H1 (cell line): ENCODE data around the gene SH2D7. TPM values are rescaled to one million over a fixed set of nuclear protein-coding genes. Genes with fewer than 3 reads are reported as not detected.

Source experiments
- CTCF ChIA-PET: fragments of 300-600 bp; sonication (Branson Sonifier 250); formaldehyde crosslinking; loops from one replicate; lab custom pipeline; 2021; ENCODE audit not compliant: partially characterized antibody; lab: Charles Lee
- POLR2A ChIA-PET: fragments of 300-600 bp; sonication (Branson Sonifier 250); formaldehyde crosslinking; loops from one replicate; lab custom pipeline; 2021; ENCODE audit warnings: inconsistent platforms; ENCODE audit not compliant: partially characterized antibody; lab: Charles Lee
- DNase-seq, 2 experiments: peaks; one replicate each; pipeline versions ENCODE4 v3.0.0 to v3.0.0-alpha.2; 2010 to 2022; ENCODE audit warnings: low spot score in 2 of 2, low read depth in 1 of 2, mixed read lengths in 1 of 2
- FAIRE-seq: peaks from 2 replicates; lab custom pipeline; 2011; peaks lifted over from hg19 to GRCh38; lab: Jason Lieb, UNC
- H2AFZ ChIP-seq: 2 replicates; pipeline ENCODE4 v1.8.1; 2012; ENCODE audit warnings: low read length, inconsistent platforms
- H2AK5ac ChIP-seq: 2 replicates; pipeline ENCODE4 v1.6.1; 2013; ENCODE audit warnings: low read depth, low read length
- H2BK120ac ChIP-seq: replicated peaks from 2 replicates; pipeline ENCODE3; 2013; ENCODE audit warnings: low read depth, low read length, inconsistent platforms
- H2BK12ac ChIP-seq: 2 replicates; pipeline ENCODE4 v1.6.1; 2013; ENCODE audit warnings: low read depth, low read length
- H2BK15ac ChIP-seq: 2 replicates; pipeline ENCODE4 v1.6.1; 2013; ENCODE audit warnings: low read length
- H2BK20ac ChIP-seq: 2 replicates; pipeline ENCODE4 v1.6.1; 2013; ENCODE audit warnings: low read length
- H2BK5ac ChIP-seq: 2 replicates; pipeline ENCODE4 v1.6.1; 2013; ENCODE audit warnings: low read depth, low read length
- H3K14ac ChIP-seq: 2 replicates; pipeline ENCODE4 v1.6.1; 2013; ENCODE audit warnings: inconsistent platforms; ENCODE audit not compliant: insufficient read length
- H3K18ac ChIP-seq: 2 replicates; pipeline ENCODE4 v1.6.1; 2013; ENCODE audit warnings: low read length; ENCODE audit errors: extremely low read depth
- H3K23ac ChIP-seq: 2 replicates; pipeline ENCODE4 v1.6.1; 2013; ENCODE audit warnings: inconsistent platforms; ENCODE audit not compliant: insufficient read length
- H3K23me2 ChIP-seq: 2 replicates; pipeline ENCODE4 v1.6.1; 2013; ENCODE audit warnings: low read depth, low read length
- H3K27ac ChIP-seq: 2 replicates; pipeline ENCODE4 v1.6.1; 2011; ENCODE audit warnings: low read depth, low read length, inconsistent platforms
- H3K27me3 ChIP-seq, 4 experiments: replicated peaks in 1 of 4; 1 replicate in 1 of 4; 2 replicates in 3 of 4; pipeline versions ENCODE4 v1.6.1 to v1.8.1; 2011 to 2013; ENCODE audit warnings: low read length in 3 of 4, mild to moderate bottlenecking in 3 of 4, inconsistent platforms in 2 of 4, mixed read lengths in 2 of 4, moderate library complexity in 1 of 4; ENCODE audit not compliant: control insufficient read depth in 3 of 4, insufficient read depth in 3 of 4; ENCODE audit errors: extremely low read depth in 1 of 4
- H3K36me3 ChIP-seq, 4 experiments: 2 replicates each; pipeline versions ENCODE4 v1.6.1 to v1.8.1; 2011 to 2013; ENCODE audit warnings: mild to moderate bottlenecking in 4 of 4, low read length in 3 of 4, moderate library complexity in 2 of 4, control low read depth in 1 of 4, inconsistent platforms in 1 of 4; ENCODE audit not compliant: insufficient read depth in 4 of 4, control insufficient read depth in 2 of 4
- H3K4ac ChIP-seq: replicated peaks from 2 replicates; pipeline ENCODE3; 2013; ENCODE audit warnings: low read length, low read depth, mixed read lengths, inconsistent platforms; ENCODE audit not compliant: insufficient read length
- H3K4me1 ChIP-seq, 4 experiments: replicated peaks in 1 of 4; 1 replicate in 1 of 4; 2 replicates in 3 of 4; pipeline versions ENCODE4 v1.6.1 to v1.8.1; 2011 to 2013; ENCODE audit warnings: low read length in 3 of 4, inconsistent platforms in 2 of 4, mixed read lengths in 1 of 4; ENCODE audit not compliant: insufficient read depth in 4 of 4, control insufficient read depth in 3 of 4
- H3K4me2 ChIP-seq, 2 experiments: 2 replicates each; pipeline versions ENCODE4 v1.6.1 to v1.8.1; 2011 to 2013; ENCODE audit warnings: low read depth in 2 of 2, low read length in 2 of 2, control low read depth in 1 of 2, inconsistent platforms in 1 of 2, mild to moderate bottlenecking in 1 of 2; ENCODE audit not compliant: insufficient read depth in 1 of 2
- H3K4me3 ChIP-seq, 4 experiments: fragments of 200-600, 300-600 bp in 1 of 4; sonication (generic), shearing (Covaris generic), sonication (Bioruptor Twin) in 1 of 4; 2 replicates each; pipeline versions ENCODE4 v1.5.1 to v1.8.1; 2011 to 2016; ENCODE audit warnings: low read length in 4 of 4, low read depth in 3 of 4, control low read depth in 2 of 4, inconsistent platforms in 2 of 4, mild to moderate bottlenecking in 2 of 4, mixed read lengths in 1 of 4, moderate library complexity in 1 of 4; ENCODE audit not compliant: insufficient read depth in 2 of 4; ENCODE audit errors: extremely low read depth in 1 of 4
- H3K56ac ChIP-seq: replicated peaks from 2 replicates; pipeline ENCODE3; 2013; ENCODE audit warnings: low read depth, mild to moderate bottlenecking, mixed read lengths, low read length, inconsistent platforms; ENCODE audit not compliant: insufficient read length
- H3K79me1 ChIP-seq: 2 replicates; pipeline ENCODE4 v1.6.1; 2013; ENCODE audit warnings: low read depth, low read length, control low read depth
- H3K79me2 ChIP-seq, 2 experiments: 2 replicates each; pipeline versions ENCODE4 v1.6.1 to v1.8.1; 2012 to 2013; ENCODE audit warnings: low read length in 2 of 2, mild to moderate bottlenecking in 2 of 2, inconsistent platforms in 1 of 2; ENCODE audit not compliant: insufficient read depth in 2 of 2, control insufficient read depth in 1 of 2
- H3K9ac ChIP-seq, 4 experiments: replicated peaks in 1 of 4; 1 replicate in 1 of 4; 2 replicates in 3 of 4; pipeline versions ENCODE4 v1.6.1 to v1.8.1; 2011 to 2013; ENCODE audit warnings: low read depth in 3 of 4, low read length in 3 of 4, control low read depth in 2 of 4, mild to moderate bottlenecking in 2 of 4, moderate library complexity in 2 of 4, inconsistent platforms in 1 of 4; ENCODE audit errors: extremely low read depth in 1 of 4
- H3K9me3 ChIP-seq, 2 experiments: 2 replicates each; pipeline versions ENCODE4 v1.6.1 to v1.8.1; 2012 to 2013; ENCODE audit warnings: mild to moderate bottlenecking in 2 of 2, moderate library complexity in 2 of 2, control low read depth in 1 of 2, inconsistent platforms in 1 of 2, low read depth in 1 of 2, low read length in 1 of 2, mixed read lengths in 1 of 2; ENCODE audit not compliant: insufficient read depth in 2 of 2
- H4K20me1 ChIP-seq, 2 experiments: replicated peaks in 1 of 2; 2 replicates each; pipeline versions ENCODE3 to v1.8.1; 2011 to 2013; ENCODE audit warnings: inconsistent platforms in 2 of 2, low read length in 2 of 2, mild to moderate bottlenecking in 1 of 2; ENCODE audit not compliant: insufficient read depth in 2 of 2, control insufficient read depth in 1 of 2
- H4K5ac ChIP-seq: 2 replicates; pipeline ENCODE4 v1.6.1; 2013; ENCODE audit warnings: low read length, low read depth, mixed read lengths, inconsistent platforms; ENCODE audit not compliant: insufficient read length
- H4K8ac ChIP-seq: 2 replicates; pipeline ENCODE4 v1.8.0; 2013; ENCODE audit warnings: mild to moderate bottlenecking, moderate library complexity, low read length, inconsistent platforms; ENCODE audit not compliant: insufficient read depth; ENCODE audit errors: extremely low read depth
- H4K91ac ChIP-seq: replicated peaks from 2 replicates; pipeline ENCODE3; 2013; ENCODE audit warnings: low read length, mixed read lengths, inconsistent platforms; ENCODE audit not compliant: insufficient read length
- KDM4A ChIP-seq: IDR thresholded peaks from one replicate; pipeline ENCODE4 v1.7.1; 2012; ENCODE audit warnings: low read depth, mild to moderate bottlenecking, moderate library complexity, low read length, inconsistent platforms; ENCODE audit not compliant: severe bottlenecking
- WGBS, 2 experiments: shearing (Covaris generic) in 1 of 2; methylation state at CpG; one replicate each; pipeline versions ENCODE4 v1.1.6 to v1.1.7; 2013 to 2015; ENCODE audit warnings: low lambda C conversion rate in 2 of 2, mixed read lengths in 2 of 2, inconsistent platforms in 1 of 2, low coverage in 1 of 2, missing lambda C conversion rate in 1 of 2; ENCODE audit not compliant: insufficient replicate concordance in 2 of 2, insufficient coverage in 1 of 2, insufficient read length in 1 of 2; ENCODE audit errors: extremely low coverage in 1 of 2, missing lambda C conversion rate in 1 of 2; 5-methylcytosine and 5-hydroxymethylcytosine counted together
- polyA plus RNA-seq, 7 experiments: library from polyadenylated mRNA; depleted of rRNA in 3 of 7; stranded (reverse) in 5 of 7; unstranded in 2 of 7; fragments of >200 nt in 5 of 7; fragments of 200-250 nt in 2 of 7; gene quantifications; 1 replicate in 5 of 7; 2 replicates in 1 of 7; 4 replicates in 1 of 7; pipeline versions ENCODE4 v1.2.1 to v1.2.3, GENCODE V29; 2011 to 2013; ENCODE audit warnings: missing spikeins in 2 of 7, mixed read lengths in 2 of 7
- total RNA-seq: library from RNA; stranded (reverse); fragmentation: NEBNext Ultra II Directional; extraction: Animal tissue kit (Norgen Biotek cat#: 25700); gene quantifications from 2 replicates; pipeline ENCODE4 v1.2.1, GENCODE V29; 2021
- TF ChIP-seq, protein P1 (sequence below): IDR thresholded peaks from 2 replicates; pipeline ENCODE4 v1.6.1; 2011; ENCODE audit warnings: low read length, improper control_type of control experiment

SH2D7 gene
- total and polyA plus RNA-seq, 2 of the 8 experiments (the other 6 are each of a cell fraction or from before 2014, with no cell fraction given): not detected

GRCh38 chr15:78149805-78150751 is 57.7 kb downstream of the SH2D7 start:
- H3K36me3 ChIP-seq: no peaks in the 10 kb centered on the region
- H3K27ac ChIP-seq: no peak overlapping the region
- H2AK5ac ChIP-seq: no peak overlapping the region
- 17% methylated on average over 20 of the region's 20 CpGs; no CpG with 5 or more reads in 1 of the 2 experiments for WGBS, 2 experiments
- H3K4ac ChIP-seq: no peak overlapping the region
- no peak overlapping the region for H2BK12ac ChIP-seq
- H3K23me2 ChIP-seq: peaks cover 10% of the 10 kb centered on the region
- no peaks in the 10 kb centered on the region for H3K79me1 ChIP-seq
- no peak overlapping the region for H3K23ac ChIP-seq
- no peak overlapping the region for H2BK120ac ChIP-seq
- peaks cover 0 to 5% of the 10 kb centered on the region in 2 experiments for H4K20me1 ChIP-seq
- H4K5ac ChIP-seq: no peak overlapping the region
- H3K27me3 ChIP-seq: no peaks in the 10 kb centered on the region; a peak in 1 of 7 replicates
- no peak overlapping the region for H2BK20ac ChIP-seq
- H3K18ac ChIP-seq: no peak overlapping the region
- no peak overlapping the region for H3K56ac ChIP-seq
- no peak overlapping the region for H4K8ac ChIP-seq
- H3K4me2 ChIP-seq: peak overlapping the region; percentile 83 to 89
- no peaks in the 10 kb centered on the region for H3K9me3 ChIP-seq
- H2BK15ac ChIP-seq: no peak overlapping the region
- no peaks in the 10 kb centered on the region for H3K79me2 ChIP-seq
- peak overlapping the region; percentile 35; the same call in 1 of the 2 replicates for H2AFZ ChIP-seq
- H3K9ac ChIP-seq: peak overlapping the region in 3 of 4 experiments; percentile 4 to 29 (median 9); a peak in 3 of 7 replicates
- DNase-seq: no peak
- no peak overlapping the region for H4K91ac ChIP-seq
- CTCF ChIA-PET: interaction anchor here (0.7 to 1.8 kb wide), 10 partner anchors 10 to 90 kb away, joined by 3 to 7 read pairs (median 4); no protein-coding TSS in a partner anchor
- no peak overlapping the region for H3K14ac ChIP-seq
- peaks cover 0 to 4% (median 0%) of the 10 kb centered on the region in 4 experiments; a peak in 2 of 7 replicates for H3K4me1 ChIP-seq
- POLR2A ChIA-PET: interaction anchor here (2.0 kb wide), 1 partner anchor 40 kb away, joined by 5 read pairs; no protein-coding TSS in a partner anchor
- H3K4me3 ChIP-seq: peak overlapping the region; percentile 47 to 79 (median 61)
- H2BK5ac ChIP-seq: no peak overlapping the region
- FAIRE-seq: no peak
- TF ChIP-seq, protein P1, sequence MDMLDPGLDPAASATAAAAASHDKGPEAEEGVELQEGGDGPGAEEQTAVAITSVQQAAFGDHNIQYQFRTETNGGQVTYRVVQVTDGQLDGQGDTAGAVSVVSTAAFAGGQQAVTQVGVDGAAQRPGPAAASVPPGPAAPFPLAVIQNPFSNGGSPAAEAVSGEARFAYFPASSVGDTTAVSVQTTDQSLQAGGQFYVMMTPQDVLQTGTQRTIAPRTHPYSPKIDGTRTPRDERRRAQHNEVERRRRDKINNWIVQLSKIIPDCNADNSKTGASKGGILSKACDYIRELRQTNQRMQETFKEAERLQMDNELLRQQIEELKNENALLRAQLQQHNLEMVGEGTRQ: no peak
- peak; percentile 17 for TF ChIP-seq KDM4A
